ENCODE data around the gene KIF7.

DNA sequence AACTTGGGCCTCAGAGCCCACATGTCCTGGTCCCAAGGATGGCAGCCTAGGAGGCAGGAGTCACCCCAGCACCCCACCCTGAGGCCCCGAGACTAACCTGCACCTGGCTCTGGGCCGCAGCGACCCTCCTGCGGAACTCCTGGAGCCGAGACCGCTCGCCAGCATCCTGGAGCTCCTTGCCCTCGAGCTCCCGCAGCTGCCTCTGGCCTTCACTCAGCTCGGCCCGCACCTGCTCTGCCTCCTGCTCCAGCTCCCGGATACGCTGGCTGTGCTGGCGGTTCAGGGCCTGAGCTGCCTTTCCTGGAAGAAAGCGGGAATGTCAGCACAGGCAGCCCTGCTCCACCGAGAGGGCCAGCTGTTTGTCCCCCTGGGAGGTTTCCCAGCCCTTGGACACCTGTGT is 13.2 kb downstream of the KIF7 start:
- no peak for TF ChIP-seq POLR2AphosphoS5 (IDR thresholded peaks at IDR 0.05; ENCODE audit: low read depth, low read length)
- TF ChIP-seq POLR2A (IDR thresholded peaks at IDR 0.05; ENCODE audit: low read depth, low read length) = no peak
- TF ChIP-seq TAF1 (IDR thresholded peaks at IDR 0.05; ENCODE audit: low read depth, low read length) = no peak

Measured in GM12891 (cell line).